ENCODE data around the gene ECT2L.

Gene ECT2L

GRCh38 chr6:138849791-138850190, 53.9 kb downstream of the ECT2L start:
- no peak overlapping the region for H3K4me3 ChIP-seq
- H3K9me3 ChIP-seq, result no peaks in the 10 kb centered on the region
- H3K4me2 ChIP-seq, result no peak overlapping the region
- no peaks in the 10 kb centered on the region for H3K27me3 ChIP-seq
- no peaks in the 10 kb centered on the region for H3K4me1 ChIP-seq
- no peak overlapping the region for H3K9ac ChIP-seq
- no peaks in the 10 kb centered on the region for H4K20me1 ChIP-seq
- TF ChIP-seq Cebpa-rat (IDR thresholded peaks at IDR 0.05), result no peak
- no peaks in the 10 kb centered on the region for H3K36me3 ChIP-seq
- H3K27ac ChIP-seq, result no peak overlapping the region

DNA sequence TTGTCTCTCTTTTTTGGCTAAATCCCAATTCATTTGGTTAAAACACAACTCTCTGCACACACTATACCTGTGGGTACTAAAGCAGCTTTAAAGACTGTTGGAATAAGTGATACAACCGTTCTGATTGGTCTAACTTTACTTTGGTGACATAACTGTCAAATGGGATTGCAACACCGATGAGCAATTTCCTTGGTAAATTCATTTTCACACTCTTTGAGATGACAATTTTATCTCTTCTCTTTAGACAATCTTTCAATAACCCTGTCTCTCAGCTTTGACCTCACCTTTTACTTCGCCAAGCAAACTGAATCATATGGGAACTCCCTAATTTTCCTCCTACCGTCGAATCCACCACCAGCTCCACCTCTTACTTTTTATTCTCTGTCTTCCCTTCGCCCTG, 60.8 kb downstream of the ECT2L start:
- Histone ChIP-seq H3K36me3 (no peaks in the 10 kb centered on the region), H3K4me1 (no peaks in the 10 kb centered on the region), H3K4me2 (no peak overlapping the region), H3K27ac (no peak overlapping the region), H3K9me3 (no peaks in the 10 kb centered on the region), H3K27me3 (no peaks in the 10 kb centered on the region), H3K4me3 (no peak overlapping the region), H3K9ac (no peak overlapping the region), H4K20me1 (no peaks in the 10 kb centered on the region)
- no peak for TF ChIP-seq Cebpa-rat (IDR thresholded peaks at IDR 0.05)

GRCh38 chr6:138857775-138858174, 61.9 kb downstream of the ECT2L start:
- Histone ChIP-seq H3K4me1 (no peaks in the 10 kb centered on the region), H3K27me3 (no peaks in the 10 kb centered on the region), H3K4me2 (no peak overlapping the region), H3K4me3 (no peak overlapping the region), H3K36me3 (no peaks in the 10 kb centered on the region), H3K9ac (no peak overlapping the region), H3K9me3 (no peaks in the 10 kb centered on the region), H3K27ac (no peak overlapping the region), H4K20me1 (no peaks in the 10 kb centered on the region)
- no peak for TF ChIP-seq Cebpa-rat (IDR thresholded peaks at IDR 0.05)

DNA sequence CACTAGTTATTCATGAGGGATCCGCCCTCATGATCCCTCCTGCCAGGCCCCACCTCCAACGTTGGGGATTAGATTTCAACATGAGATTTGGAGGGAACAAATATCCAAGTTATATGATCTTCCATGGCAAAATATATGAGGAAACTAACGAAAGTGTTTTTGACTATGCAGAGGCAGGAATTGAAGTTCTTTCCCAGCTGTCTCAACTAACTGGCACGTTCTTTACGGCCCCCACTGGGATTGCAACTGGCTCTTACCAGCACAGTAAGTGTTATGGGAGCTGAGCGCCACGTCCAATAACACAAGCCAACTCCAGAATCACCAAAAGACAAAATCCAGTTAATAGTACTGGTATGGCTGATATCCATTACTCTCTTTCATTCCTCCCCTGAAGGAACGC, 66.6 kb downstream of the ECT2L start:
- Histone ChIP-seq H3K4me1 (no peaks in the 10 kb centered on the region), H3K36me3 (no peaks in the 10 kb centered on the region), H3K27ac (no peak overlapping the region), H3K9me3 (no peaks in the 10 kb centered on the region), H3K9ac (no peak overlapping the region), H4K20me1 (no peaks in the 10 kb centered on the region), H3K4me3 (no peak overlapping the region), H3K27me3 (no peaks in the 10 kb centered on the region), H3K4me2 (no peak overlapping the region)
- TF ChIP-seq Cebpa-rat (IDR thresholded peaks at IDR 0.05), result no peak

DNA sequence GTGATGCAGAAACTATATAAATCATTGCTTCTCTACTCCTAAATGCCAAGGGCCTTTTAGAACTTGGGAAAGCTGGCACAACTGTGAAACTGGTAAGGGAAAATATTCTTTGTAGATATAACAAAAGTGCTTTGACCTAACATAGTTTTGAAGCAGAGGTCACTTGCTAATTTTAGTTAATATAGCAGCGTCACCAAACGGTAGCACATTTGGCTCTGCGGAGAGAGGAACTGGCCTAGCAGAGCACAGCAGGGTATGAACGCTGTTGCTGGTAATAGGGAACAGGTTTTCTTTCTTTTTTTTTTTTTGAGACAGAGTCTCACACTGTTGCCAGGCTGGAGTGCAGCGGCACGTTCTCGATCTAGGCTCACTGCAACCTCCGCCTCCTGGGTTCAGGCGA, 67.4 kb downstream of the ECT2L start:
- Histone ChIP-seq H3K9me3 (no peaks in the 10 kb centered on the region), H3K4me2 (no peak overlapping the region), H3K4me1 (no peaks in the 10 kb centered on the region), H3K27ac (no peak overlapping the region), H3K9ac (no peak overlapping the region), H3K4me3 (no peak overlapping the region), H3K27me3 (no peaks in the 10 kb centered on the region), H4K20me1 (no peaks in the 10 kb centered on the region), H3K36me3 (no peaks in the 10 kb centered on the region)
- TF ChIP-seq Cebpa-rat (IDR thresholded peaks at IDR 0.05), result no peak

DNA sequence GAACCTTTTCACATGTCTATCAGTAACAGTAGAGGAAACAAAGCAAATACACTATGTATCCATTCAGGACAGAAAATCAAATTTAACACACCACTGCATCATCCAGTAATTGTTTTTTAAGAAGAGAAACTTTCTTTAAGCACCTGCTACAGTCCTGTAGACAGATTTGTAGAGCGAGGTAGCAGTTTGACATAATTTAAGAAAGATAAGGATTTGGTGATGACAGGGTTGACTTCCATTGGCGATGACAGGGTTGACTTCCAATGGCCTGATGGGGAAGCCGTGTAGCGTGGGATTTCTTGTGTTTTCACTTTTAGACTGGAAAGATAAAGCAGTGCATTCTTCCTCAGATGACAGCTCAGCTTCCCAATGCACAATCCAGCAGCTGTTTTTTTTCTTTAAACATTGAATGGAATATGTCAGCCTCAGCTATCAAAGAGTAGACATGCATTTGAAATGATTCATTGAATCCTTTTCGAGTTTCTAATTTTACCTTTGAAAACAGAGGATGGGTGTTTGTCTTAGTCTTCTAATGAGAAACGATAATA, 68.5 kb downstream of the ECT2L start:
- Histone ChIP-seq H3K4me3 (no peak overlapping the region), H3K27ac (no peak overlapping the region), H3K36me3 (no peaks in the 10 kb centered on the region), H3K9me3 (no peaks in the 10 kb centered on the region), H3K9ac (no peak overlapping the region), H3K27me3 (no peaks in the 10 kb centered on the region), H3K4me1 (no peaks in the 10 kb centered on the region), H4K20me1 (no peaks in the 10 kb centered on the region), H3K4me2 (no peak overlapping the region)
- TF ChIP-seq Cebpa-rat (IDR thresholded peaks at IDR 0.05), result no peak

DNA sequence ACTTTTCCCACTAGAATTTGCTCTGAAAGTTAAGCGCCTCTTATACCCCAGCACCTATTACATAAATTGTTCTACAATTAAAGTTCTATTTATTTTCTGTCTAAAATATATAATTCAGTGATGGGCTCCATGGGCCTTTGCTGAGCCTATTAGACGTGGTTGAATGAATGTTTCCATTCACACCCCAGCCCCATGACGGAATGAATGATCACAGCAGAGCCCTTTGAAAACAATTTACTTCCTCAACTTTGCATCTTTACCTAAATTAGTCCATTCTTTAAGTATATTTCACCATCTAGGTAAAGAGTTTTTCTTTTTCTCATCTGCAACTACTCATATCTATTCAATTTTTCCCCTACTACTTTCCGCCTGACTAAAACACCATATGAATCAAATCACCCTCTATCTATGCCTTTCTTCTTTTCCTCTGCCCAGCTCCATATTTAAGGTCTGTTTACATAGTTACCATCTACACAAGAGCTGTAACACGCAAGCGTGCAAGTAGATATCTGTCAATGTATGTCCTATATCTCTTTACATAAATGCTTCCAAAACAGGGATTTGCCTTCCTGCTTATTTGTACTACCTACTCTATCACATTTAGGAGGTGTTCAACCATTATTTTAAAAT, 69.7 kb downstream of the ECT2L start:
- H3K27me3 ChIP-seq, result no peaks in the 10 kb centered on the region
- no peak overlapping the region for H3K4me2 ChIP-seq
- no peak overlapping the region for H3K27ac ChIP-seq
- no peaks in the 10 kb centered on the region for H3K4me1 ChIP-seq
- no peak for TF ChIP-seq Cebpa-rat (IDR thresholded peaks at IDR 0.05)
- no peak overlapping the region for H3K4me3 ChIP-seq
- no peak overlapping the region for H3K9ac ChIP-seq
- no peaks in the 10 kb centered on the region for H4K20me1 ChIP-seq
- no peaks in the 10 kb centered on the region for H3K9me3 ChIP-seq
- H3K36me3 ChIP-seq, result no peaks in the 10 kb centered on the region

GRCh38 chr6:138868181-138868580, 72.3 kb downstream of the ECT2L start:
- Histone ChIP-seq H3K4me2 (no peak overlapping the region), H3K36me3 (no peaks in the 10 kb centered on the region), H3K9me3 (no peaks in the 10 kb centered on the region), H3K27ac (no peak overlapping the region), H4K20me1 (no peaks in the 10 kb centered on the region), H3K27me3 (no peaks in the 10 kb centered on the region), H3K9ac (no peak overlapping the region), H3K4me1 (no peaks in the 10 kb centered on the region), H3K4me3 (no peak overlapping the region)
- no peak for TF ChIP-seq Cebpa-rat (IDR thresholded peaks at IDR 0.05)

DNA sequence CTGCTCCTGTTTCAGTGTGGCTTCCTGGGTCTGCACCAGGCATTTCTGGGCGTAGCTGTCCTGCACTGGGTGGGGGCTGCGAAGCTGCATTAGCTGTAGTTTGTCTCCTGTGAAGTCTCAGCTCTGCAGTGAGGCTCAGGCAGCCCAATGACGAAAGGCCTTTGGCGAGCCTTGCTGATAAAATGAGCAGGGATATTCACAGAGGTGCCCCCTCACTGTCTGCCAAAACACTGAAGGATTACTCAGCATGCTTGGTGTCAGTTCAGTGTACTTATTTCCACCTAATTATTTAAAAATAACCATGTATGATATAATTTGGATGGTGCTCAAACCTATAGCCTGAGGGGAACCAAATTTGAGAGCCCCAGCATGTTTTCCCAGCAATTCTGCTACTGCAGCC, 73.5 kb downstream of the ECT2L start:
- H3K36me3 ChIP-seq, result no peaks in the 10 kb centered on the region
- no peak overlapping the region for H3K9ac ChIP-seq
- no peak overlapping the region for H3K4me2 ChIP-seq
- no peak for TF ChIP-seq Cebpa-rat (IDR thresholded peaks at IDR 0.05)
- H3K27ac ChIP-seq, result no peak overlapping the region
- H3K4me3 ChIP-seq, result no peak overlapping the region
- H4K20me1 ChIP-seq, result no peaks in the 10 kb centered on the region
- H3K27me3 ChIP-seq, result no peaks in the 10 kb centered on the region
- no peaks in the 10 kb centered on the region for H3K4me1 ChIP-seq
- no peaks in the 10 kb centered on the region for H3K9me3 ChIP-seq

- no peaks in the 10 kb centered on the region for H3K36me3 ChIP-seq
- TF ChIP-seq Cebpa-rat (IDR thresholded peaks at IDR 0.05), result no peak
Measured at GRCh38 chr6:138873191-138873590, 77.3 kb downstream of the ECT2L start.

More at GRCh38 chr6:138873191-138873590, 77.3 kb downstream of the ECT2L start:
- Histone ChIP-seq H3K27me3 (no peaks in the 10 kb centered on the region), H3K4me3 (no peak overlapping the region), H3K27ac (no peak overlapping the region), H4K20me1 (no peaks in the 10 kb centered on the region), H3K9ac (no peak overlapping the region), H3K4me2 (no peak overlapping the region), H3K9me3 (no peaks in the 10 kb centered on the region), H3K4me1 (no peaks in the 10 kb centered on the region)
